OCI-LY1 (cell line): Measurements from ENCODE around the gene DTNB.

Experiments
- H2AFZ ChIP-seq: fragments of 200-600 bp; sonication (generic), shearing (Covaris generic); 2 replicates; pipeline ENCODE4 v1.6.0; 2014; ENCODE audit warnings: antibody characterized with exemption, mild to moderate bottlenecking, low read length
- H3F3A ChIP-seq: fragments of 200-600 bp; sonication (generic), shearing (Covaris generic); 2 replicates; pipeline ENCODE4 v1.6.0; 2014; ENCODE audit warnings: mild to moderate bottlenecking, antibody characterized with exemption, low read length, moderate library complexity; ENCODE audit not compliant: insufficient read depth
- H3K27ac ChIP-seq: fragments of 200-600 bp; sonication (generic); 2 replicates; pipeline ENCODE4 v1.5.1; 2014; ENCODE audit warnings: low read length, mixed run types, mild to moderate bottlenecking, low read depth; ENCODE audit not compliant: poor library complexity, severe bottlenecking
- H3K27me3 ChIP-seq: fragments of 200-600 bp; sonication (generic); 2 replicates; pipeline ENCODE4 v1.6.0; 2014; ENCODE audit warnings: antibody characterized with exemption, mild to moderate bottlenecking, low read length, moderate library complexity; ENCODE audit not compliant: insufficient read depth
- H3K36me3 ChIP-seq: fragments of 200-600 bp; sonication (generic); 2 replicates; pipeline ENCODE4 v1.6.1; 2014; ENCODE audit warnings: mild to moderate bottlenecking, antibody characterized with exemption, low read length, moderate library complexity, mixed read lengths; ENCODE audit not compliant: insufficient read depth
- H3K4me1 ChIP-seq: fragments of 200-600 bp; sonication (generic); 2 replicates; pipeline ENCODE4 v1.5.1; 2014; ENCODE audit warnings: mild to moderate bottlenecking, low read length, moderate library complexity; ENCODE audit not compliant: insufficient read depth, severe bottlenecking
- H3K4me2 ChIP-seq: fragments of 200-600 bp; sonication (generic), shearing (Covaris generic); 2 replicates; pipeline ENCODE4 v1.6.1; 2014; ENCODE audit warnings: low read length
- H3K4me3 ChIP-seq: fragments of 200-600 bp; sonication (generic); 2 replicates; pipeline ENCODE4 v1.5.1; 2014; ENCODE audit warnings: low read length, low read depth, mild to moderate bottlenecking, mixed read lengths; ENCODE audit not compliant: poor library complexity, severe bottlenecking
- H3K79me2 ChIP-seq: fragments of 200-600 bp; shearing (Covaris generic); 2 replicates; pipeline ENCODE4 v1.6.1; 2016; ENCODE audit warnings: mixed run types, low read length, mixed read lengths; ENCODE audit not compliant: insufficient read depth
- H3K9ac ChIP-seq: fragments of 200-600 bp; sonication (generic), shearing (Covaris generic); 2 replicates; pipeline ENCODE4 v1.6.1; 2014; ENCODE audit warnings: mild to moderate bottlenecking, low read length, mixed read lengths
- H3K9me2 ChIP-seq: fragments of 200-600 bp; sonication (generic), shearing (Covaris generic); 2 replicates; pipeline ENCODE4 v1.6.1; 2014; ENCODE audit warnings: low read depth, mild to moderate bottlenecking, low read length, mixed read lengths
- H3K9me3 ChIP-seq: fragments of 200-600 bp; shearing (Covaris generic); 2 replicates; pipeline ENCODE4 v1.6.1; 2014; ENCODE audit warnings: low read length, mixed read lengths
- H4K20me1 ChIP-seq: fragments of 200-600 bp; sonication (generic), shearing (Covaris generic); 2 replicates; pipeline ENCODE4 v1.6.0; 2016; ENCODE audit warnings: mild to moderate bottlenecking, low read length; ENCODE audit not compliant: insufficient read depth
- EZH2 ChIP-seq: fragments of 200-600 bp; sonication (generic), shearing (Covaris generic); IDR thresholded peaks from 2 replicates; pipeline ENCODE4 v1.8.0; 2017; ENCODE audit warnings: borderline replicate concordance, mixed run types, mild to moderate bottlenecking, antibody characterized with exemption, low read length, moderate library complexity, mixed read lengths
- TF ChIP-seq, protein P1 (sequence below): fragments of 200-600 bp; sonication (generic), shearing (Covaris generic); IDR thresholded peaks from 2 replicates; pipeline ENCODE4 v1.5.1; 2017; ENCODE audit warnings: mild to moderate bottlenecking, antibody characterized with exemption, low read length, moderate library complexity, mixed read lengths

DTNB gene

DNA sequence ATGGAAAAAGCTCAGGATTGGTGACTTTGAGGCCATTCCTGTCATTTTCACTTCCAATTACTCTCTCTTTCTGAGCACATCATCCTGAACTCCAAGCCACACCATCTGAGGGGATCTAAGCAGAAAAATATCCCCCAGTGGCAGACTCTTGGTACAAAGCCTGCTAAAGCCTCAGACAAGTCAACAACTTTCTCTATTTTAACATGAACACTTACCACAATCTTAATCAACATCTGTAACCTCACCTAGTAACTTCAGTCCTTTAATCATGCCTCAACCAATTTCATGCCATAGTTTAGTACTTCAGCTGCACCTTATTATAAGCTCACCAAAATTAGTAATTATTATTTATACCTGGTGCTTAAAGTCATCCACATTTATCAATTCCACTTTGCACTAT is 128.9 kb downstream of the DTNB start:
- no peaks in the 10 kb centered on the region for H4K20me1 ChIP-seq
- no peaks in the 10 kb centered on the region for H3K79me2 ChIP-seq
- no peaks in the 10 kb centered on the region for H3F3A ChIP-seq
- H3K9me2 ChIP-seq, result no peaks in the 10 kb centered on the region
- H3K36me3 ChIP-seq, result no peaks in the 10 kb centered on the region
- H3K4me1 ChIP-seq, result no peaks in the 10 kb centered on the region
- TF ChIP-seq, protein P1, sequence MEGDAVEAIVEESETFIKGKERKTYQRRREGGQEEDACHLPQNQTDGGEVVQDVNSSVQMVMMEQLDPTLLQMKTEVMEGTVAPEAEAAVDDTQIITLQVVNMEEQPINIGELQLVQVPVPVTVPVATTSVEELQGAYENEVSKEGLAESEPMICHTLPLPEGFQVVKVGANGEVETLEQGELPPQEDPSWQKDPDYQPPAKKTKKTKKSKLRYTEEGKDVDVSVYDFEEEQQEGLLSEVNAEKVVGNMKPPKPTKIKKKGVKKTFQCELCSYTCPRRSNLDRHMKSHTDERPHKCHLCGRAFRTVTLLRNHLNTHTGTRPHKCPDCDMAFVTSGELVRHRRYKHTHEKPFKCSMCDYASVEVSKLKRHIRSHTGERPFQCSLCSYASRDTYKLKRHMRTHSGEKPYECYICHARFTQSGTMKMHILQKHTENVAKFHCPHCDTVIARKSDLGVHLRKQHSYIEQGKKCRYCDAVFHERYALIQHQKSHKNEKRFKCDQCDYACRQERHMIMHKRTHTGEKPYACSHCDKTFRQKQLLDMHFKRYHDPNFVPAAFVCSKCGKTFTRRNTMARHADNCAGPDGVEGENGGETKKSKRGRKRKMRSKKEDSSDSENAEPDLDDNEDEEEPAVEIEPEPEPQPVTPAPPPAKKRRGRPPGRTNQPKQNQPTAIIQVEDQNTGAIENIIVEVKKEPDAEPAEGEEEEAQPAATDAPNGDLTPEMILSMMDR, result no peak
- TF ChIP-seq EZH2, result no peak
- H3K4me3 ChIP-seq, result no peak overlapping the region
- H3K4me2 ChIP-seq, result no peak overlapping the region
- no peak overlapping the region for H3K9ac ChIP-seq
- H2AFZ ChIP-seq, result no peak overlapping the region
- H3K9me3 ChIP-seq, result no peaks in the 10 kb centered on the region
- H3K27me3 ChIP-seq, result no peaks in the 10 kb centered on the region
- H3K27ac ChIP-seq, result no peak overlapping the region

DNA sequence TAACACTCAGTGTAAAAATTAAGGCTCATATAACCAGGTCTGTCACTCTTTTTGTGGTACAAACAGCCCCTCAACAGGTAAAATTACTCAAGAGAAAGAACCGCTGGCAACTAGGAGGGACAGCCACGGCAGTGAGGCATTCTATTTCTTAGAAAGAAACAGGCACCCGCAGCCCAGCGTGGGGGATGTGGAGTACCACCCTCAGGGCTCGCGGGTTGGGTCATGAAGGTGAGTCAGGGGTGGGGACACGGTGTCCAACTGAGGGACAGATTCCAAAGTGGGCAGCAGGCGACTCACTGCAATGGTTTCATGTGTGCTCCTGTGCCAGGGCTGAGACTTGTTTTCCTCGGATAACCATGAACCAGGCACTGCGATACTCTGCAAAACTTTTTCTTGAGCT is 129.4 kb downstream of the DTNB start:
- H3K4me1 ChIP-seq, result no peaks in the 10 kb centered on the region
- no peaks in the 10 kb centered on the region for H3K79me2 ChIP-seq
- no peak overlapping the region for H2AFZ ChIP-seq
- H3F3A ChIP-seq, result no peaks in the 10 kb centered on the region
- no peaks in the 10 kb centered on the region for H3K27me3 ChIP-seq
- no peak overlapping the region for H3K4me2 ChIP-seq
- no peak overlapping the region for H3K4me3 ChIP-seq
- no peak overlapping the region for H3K27ac ChIP-seq
- no peaks in the 10 kb centered on the region for H3K36me3 ChIP-seq
- no peak overlapping the region for H3K9ac ChIP-seq
- H3K9me2 ChIP-seq, result no peaks in the 10 kb centered on the region
- TF ChIP-seq, protein P1, result no peak
- no peak for TF ChIP-seq EZH2
- no peaks in the 10 kb centered on the region for H3K9me3 ChIP-seq
- no peaks in the 10 kb centered on the region for H4K20me1 ChIP-seq

DNA sequence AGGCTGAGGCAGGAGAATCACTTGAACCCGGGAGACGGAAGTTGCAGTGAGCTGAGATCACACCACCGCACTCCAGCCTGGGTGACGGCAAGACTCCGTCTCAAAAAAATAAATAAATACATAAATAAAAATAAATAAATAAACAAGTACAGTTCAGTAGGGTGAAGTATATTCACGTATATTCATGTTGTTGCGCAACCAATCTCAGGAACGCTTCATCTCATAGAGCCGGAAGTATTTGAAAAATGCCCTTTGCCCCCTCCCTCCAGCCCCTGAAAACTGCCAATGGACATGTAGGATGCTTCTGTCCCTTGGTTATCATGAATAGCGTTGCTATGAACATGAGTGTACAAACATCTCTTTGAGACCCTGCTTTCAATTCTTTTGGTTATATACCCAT is 132.0 kb downstream of the DTNB start:
- Histone ChIP-seq H3K4me3 (no peak overlapping the region), H3K27me3 (no peaks in the 10 kb centered on the region), H3K4me2 (no peak overlapping the region), H4K20me1 (no peaks in the 10 kb centered on the region), H3K9me3 (no peaks in the 10 kb centered on the region), H3K4me1 (no peaks in the 10 kb centered on the region), H3K9me2 (no peaks in the 10 kb centered on the region), H3K79me2 (no peaks in the 10 kb centered on the region), H3K36me3 (no peaks in the 10 kb centered on the region), H3K27ac (no peak overlapping the region), H3F3A (no peaks in the 10 kb centered on the region), H2AFZ (no peak overlapping the region), H3K9ac (no peak overlapping the region)
- TF ChIP-seq, protein P1, result no peak
- TF ChIP-seq EZH2, result no peak
